ENCODE data around the gene SLC19A1. TPM values are rescaled to one million over a fixed set of nuclear protein-coding genes. Genes with fewer than 3 reads are reported as not detected.

The SLC19A1 gene
- total RNA-seq, 4 donors from 2014 or later, result 6.5 to 18.3 (median 8.1) TPM

- no peak for TF ChIP-seq CTCF (IDR thresholded peaks at IDR 0.05; ENCODE audit: low read depth)
These were observed 54.2 kb downstream of the SLC19A1 start for GRCh38 chr21:45487891-45488600.

GRCh38 chr21:45487161-45487806 lies 55.0 kb downstream of the SLC19A1 start:
- no peak for TF ChIP-seq CTCF (IDR thresholded peaks at IDR 0.05; ENCODE audit: low read depth)

- no peak for TF ChIP-seq CTCF (IDR thresholded peaks at IDR 0.05; ENCODE audit: low read depth)
These were observed 55.6 kb downstream of the SLC19A1 start for GRCh38 chr21:45486443-45487160.

- TF ChIP-seq CTCF (IDR thresholded peaks at IDR 0.05; ENCODE audit: low read depth), result no peak
These were observed 56.4 kb downstream of the SLC19A1 start for GRCh38 chr21:45485686-45486442.

GRCh38 chr21:45484318-45484717 lies 57.9 kb downstream of the SLC19A1 start:
- TF ChIP-seq CTCF (IDR thresholded peaks at IDR 0.05; ENCODE audit: low read depth), result no peak

GRCh38 chr21:45482899-45483821 lies 59.1 kb downstream of the SLC19A1 start:
- TF ChIP-seq CTCF (IDR thresholded peaks at IDR 0.05; ENCODE audit: low read depth), result no peak

All from subcutaneous adipose tissue (tissue), 4 donors.